H1 (cell line): ENCODE results near the gene MAP6. TPM values are rescaled to one million over a fixed set of nuclear protein-coding genes. Genes with fewer than 3 reads are reported as not detected.

Source experiments
- CTCF ChIA-PET: fragments of 300-600 bp; sonication (Branson Sonifier 250); formaldehyde crosslinking; loops from one replicate; lab custom pipeline; 2021; ENCODE audit not compliant: partially characterized antibody; lab: Charles Lee
- POLR2A ChIA-PET: fragments of 300-600 bp; sonication (Branson Sonifier 250); formaldehyde crosslinking; loops from one replicate; lab custom pipeline; 2021; ENCODE audit warnings: inconsistent platforms; ENCODE audit not compliant: partially characterized antibody; lab: Charles Lee
- DNase-seq, 2 experiments: peaks; one replicate each; pipeline versions ENCODE4 v3.0.0 to v3.0.0-alpha.2; 2010 to 2022; ENCODE audit warnings: low spot score in 2 of 2, low read depth in 1 of 2, mixed read lengths in 1 of 2
- FAIRE-seq: peaks from 2 replicates; lab custom pipeline; 2011; peaks lifted over from hg19 to GRCh38; lab: Jason Lieb, UNC
- H2AFZ ChIP-seq: 2 replicates; pipeline ENCODE4 v1.8.1; 2012; ENCODE audit warnings: low read length, inconsistent platforms
- H2AK5ac ChIP-seq: 2 replicates; pipeline ENCODE4 v1.6.1; 2013; ENCODE audit warnings: low read depth, low read length
- H2BK120ac ChIP-seq: replicated peaks from 2 replicates; pipeline ENCODE3; 2013; ENCODE audit warnings: low read depth, low read length, inconsistent platforms
- H2BK12ac ChIP-seq: 2 replicates; pipeline ENCODE4 v1.6.1; 2013; ENCODE audit warnings: low read depth, low read length
- H2BK15ac ChIP-seq: 2 replicates; pipeline ENCODE4 v1.6.1; 2013; ENCODE audit warnings: low read length
- H2BK20ac ChIP-seq: 2 replicates; pipeline ENCODE4 v1.6.1; 2013; ENCODE audit warnings: low read length
- H2BK5ac ChIP-seq: 2 replicates; pipeline ENCODE4 v1.6.1; 2013; ENCODE audit warnings: low read depth, low read length
- H3K14ac ChIP-seq: 2 replicates; pipeline ENCODE4 v1.6.1; 2013; ENCODE audit warnings: inconsistent platforms; ENCODE audit not compliant: insufficient read length
- H3K18ac ChIP-seq: 2 replicates; pipeline ENCODE4 v1.6.1; 2013; ENCODE audit warnings: low read length; ENCODE audit errors: extremely low read depth
- H3K23ac ChIP-seq: 2 replicates; pipeline ENCODE4 v1.6.1; 2013; ENCODE audit warnings: inconsistent platforms; ENCODE audit not compliant: insufficient read length
- H3K23me2 ChIP-seq: 2 replicates; pipeline ENCODE4 v1.6.1; 2013; ENCODE audit warnings: low read depth, low read length
- H3K27ac ChIP-seq: 2 replicates; pipeline ENCODE4 v1.6.1; 2011; ENCODE audit warnings: low read depth, low read length, inconsistent platforms
- H3K27me3 ChIP-seq, 4 experiments: replicated peaks in 1 of 4; 1 replicate in 1 of 4; 2 replicates in 3 of 4; pipeline versions ENCODE4 v1.6.1 to v1.8.1; 2011 to 2013; ENCODE audit warnings: low read length in 3 of 4, mild to moderate bottlenecking in 3 of 4, inconsistent platforms in 2 of 4, mixed read lengths in 2 of 4, moderate library complexity in 1 of 4; ENCODE audit not compliant: control insufficient read depth in 3 of 4, insufficient read depth in 3 of 4; ENCODE audit errors: extremely low read depth in 1 of 4
- H3K36me3 ChIP-seq, 4 experiments: 2 replicates each; pipeline versions ENCODE4 v1.6.1 to v1.8.1; 2011 to 2013; ENCODE audit warnings: mild to moderate bottlenecking in 4 of 4, low read length in 3 of 4, moderate library complexity in 2 of 4, control low read depth in 1 of 4, inconsistent platforms in 1 of 4; ENCODE audit not compliant: insufficient read depth in 4 of 4, control insufficient read depth in 2 of 4
- H3K4ac ChIP-seq: replicated peaks from 2 replicates; pipeline ENCODE3; 2013; ENCODE audit warnings: low read length, low read depth, mixed read lengths, inconsistent platforms; ENCODE audit not compliant: insufficient read length
- H3K4me1 ChIP-seq, 4 experiments: replicated peaks in 1 of 4; 1 replicate in 1 of 4; 2 replicates in 3 of 4; pipeline versions ENCODE4 v1.6.1 to v1.8.1; 2011 to 2013; ENCODE audit warnings: low read length in 3 of 4, inconsistent platforms in 2 of 4, mixed read lengths in 1 of 4; ENCODE audit not compliant: insufficient read depth in 4 of 4, control insufficient read depth in 3 of 4
- H3K4me2 ChIP-seq, 2 experiments: 2 replicates each; pipeline versions ENCODE4 v1.6.1 to v1.8.1; 2011 to 2013; ENCODE audit warnings: low read depth in 2 of 2, low read length in 2 of 2, control low read depth in 1 of 2, inconsistent platforms in 1 of 2, mild to moderate bottlenecking in 1 of 2; ENCODE audit not compliant: insufficient read depth in 1 of 2
- H3K4me3 ChIP-seq, 4 experiments: fragments of 200-600, 300-600 bp in 1 of 4; sonication (generic), shearing (Covaris generic), sonication (Bioruptor Twin) in 1 of 4; 2 replicates each; pipeline versions ENCODE4 v1.5.1 to v1.8.1; 2011 to 2016; ENCODE audit warnings: low read length in 4 of 4, low read depth in 3 of 4, control low read depth in 2 of 4, inconsistent platforms in 2 of 4, mild to moderate bottlenecking in 2 of 4, mixed read lengths in 1 of 4, moderate library complexity in 1 of 4; ENCODE audit not compliant: insufficient read depth in 2 of 4; ENCODE audit errors: extremely low read depth in 1 of 4
- H3K56ac ChIP-seq: replicated peaks from 2 replicates; pipeline ENCODE3; 2013; ENCODE audit warnings: low read depth, mild to moderate bottlenecking, mixed read lengths, low read length, inconsistent platforms; ENCODE audit not compliant: insufficient read length
- H3K79me1 ChIP-seq: 2 replicates; pipeline ENCODE4 v1.6.1; 2013; ENCODE audit warnings: low read depth, low read length, control low read depth
- H3K79me2 ChIP-seq, 2 experiments: 2 replicates each; pipeline versions ENCODE4 v1.6.1 to v1.8.1; 2012 to 2013; ENCODE audit warnings: low read length in 2 of 2, mild to moderate bottlenecking in 2 of 2, inconsistent platforms in 1 of 2; ENCODE audit not compliant: insufficient read depth in 2 of 2, control insufficient read depth in 1 of 2
- H3K9ac ChIP-seq, 4 experiments: replicated peaks in 1 of 4; 1 replicate in 1 of 4; 2 replicates in 3 of 4; pipeline versions ENCODE4 v1.6.1 to v1.8.1; 2011 to 2013; ENCODE audit warnings: low read depth in 3 of 4, low read length in 3 of 4, control low read depth in 2 of 4, mild to moderate bottlenecking in 2 of 4, moderate library complexity in 2 of 4, inconsistent platforms in 1 of 4; ENCODE audit errors: extremely low read depth in 1 of 4
- H3K9me3 ChIP-seq, 2 experiments: 2 replicates each; pipeline versions ENCODE4 v1.6.1 to v1.8.1; 2012 to 2013; ENCODE audit warnings: mild to moderate bottlenecking in 2 of 2, moderate library complexity in 2 of 2, control low read depth in 1 of 2, inconsistent platforms in 1 of 2, low read depth in 1 of 2, low read length in 1 of 2, mixed read lengths in 1 of 2; ENCODE audit not compliant: insufficient read depth in 2 of 2
- H4K20me1 ChIP-seq, 2 experiments: replicated peaks in 1 of 2; 2 replicates each; pipeline versions ENCODE3 to v1.8.1; 2011 to 2013; ENCODE audit warnings: inconsistent platforms in 2 of 2, low read length in 2 of 2, mild to moderate bottlenecking in 1 of 2; ENCODE audit not compliant: insufficient read depth in 2 of 2, control insufficient read depth in 1 of 2
- H4K5ac ChIP-seq: 2 replicates; pipeline ENCODE4 v1.6.1; 2013; ENCODE audit warnings: low read length, low read depth, mixed read lengths, inconsistent platforms; ENCODE audit not compliant: insufficient read length
- H4K8ac ChIP-seq: 2 replicates; pipeline ENCODE4 v1.8.0; 2013; ENCODE audit warnings: mild to moderate bottlenecking, moderate library complexity, low read length, inconsistent platforms; ENCODE audit not compliant: insufficient read depth; ENCODE audit errors: extremely low read depth
- H4K91ac ChIP-seq: replicated peaks from 2 replicates; pipeline ENCODE3; 2013; ENCODE audit warnings: low read length, mixed read lengths, inconsistent platforms; ENCODE audit not compliant: insufficient read length
- BRCA1 ChIP-seq: IDR thresholded peaks from 2 replicates; pipeline ENCODE4 v1.6.1; 2012; ENCODE audit warnings: low read depth, low read length, improper control_type of control experiment
- CEBPB ChIP-seq: IDR thresholded peaks from 2 replicates; pipeline ENCODE4 v1.6.1; 2012; ENCODE audit warnings: low read depth, low read length
- CREB1 ChIP-seq: IDR thresholded peaks from 2 replicates; pipeline ENCODE4 v1.6.1; 2012; ENCODE audit warnings: inconsistent platforms
- EP300 ChIP-seq, 2 experiments: IDR thresholded peaks; 1 replicate in 1 of 2; 2 replicates in 1 of 2; pipeline ENCODE4 v1.6.1; 2011 to 2012; ENCODE audit warnings: low read depth in 2 of 2, low read length in 2 of 2, mild to moderate bottlenecking in 2 of 2, borderline replicate concordance in 1 of 2, inconsistent platforms in 1 of 2, moderate library complexity in 1 of 2
- FOSL1 ChIP-seq: IDR thresholded peaks from 2 replicates; pipeline ENCODE4 v1.6.1; 2011; ENCODE audit warnings: mild to moderate bottlenecking, low read depth, low read length, moderate library complexity; ENCODE audit not compliant: insufficient read depth
- KDM1A ChIP-seq: fragments of 200-600, 300-600 bp; sonication (generic); IDR thresholded peaks from 2 replicates; pipeline ENCODE4 v1.7.1; 2016; ENCODE audit warnings: mild to moderate bottlenecking, low read length, borderline replicate concordance
- POU5F1 ChIP-seq: IDR thresholded peaks from 2 replicates; pipeline ENCODE4 v1.6.1; 2011; ENCODE audit warnings: low read depth, mild to moderate bottlenecking, low read length, moderate library complexity
- RFX5 ChIP-seq: IDR thresholded peaks from 2 replicates; pipeline ENCODE4 v1.6.1; 2011; ENCODE audit warnings: low read depth, low read length, improper control_type of control experiment, borderline replicate concordance
- SIRT6 ChIP-seq: IDR thresholded peaks from one replicate; pipeline ENCODE4 v1.7.1; 2012; ENCODE audit warnings: low read length, inconsistent platforms
- SP2 ChIP-seq: IDR thresholded peaks from 2 replicates; pipeline ENCODE4 v1.6.1; 2012; ENCODE audit warnings: mild to moderate bottlenecking, low read length, inconsistent platforms
- SUZ12 ChIP-seq: fragments of 200-600 bp; sonication (generic); IDR thresholded peaks from 2 replicates; pipeline ENCODE4 v1.6.1; 2012; ENCODE audit warnings: mild to moderate bottlenecking, inconsistent platforms, low read length, moderate library complexity, mixed read lengths
- TAF7 ChIP-seq: optimal IDR thresholded peaks from 2 replicates; pipeline ENCODE3; 2011; ENCODE audit warnings: low read depth, mild to moderate bottlenecking, inconsistent platforms, low read length, moderate library complexity, borderline replicate concordance
- TCF12 ChIP-seq: IDR thresholded peaks from 2 replicates; pipeline ENCODE4 v1.6.1; 2011; ENCODE audit warnings: low read depth, mild to moderate bottlenecking, low read length
- WGBS, 2 experiments: shearing (Covaris generic) in 1 of 2; methylation state at CpG; one replicate each; pipeline versions ENCODE4 v1.1.6 to v1.1.7; 2013 to 2015; ENCODE audit warnings: low lambda C conversion rate in 2 of 2, mixed read lengths in 2 of 2, inconsistent platforms in 1 of 2, low coverage in 1 of 2, missing lambda C conversion rate in 1 of 2; ENCODE audit not compliant: insufficient replicate concordance in 2 of 2, insufficient coverage in 1 of 2, insufficient read length in 1 of 2; ENCODE audit errors: extremely low coverage in 1 of 2, missing lambda C conversion rate in 1 of 2; 5-methylcytosine and 5-hydroxymethylcytosine counted together
- polyA plus RNA-seq, 7 experiments: library from polyadenylated mRNA; depleted of rRNA in 3 of 7; stranded (reverse) in 5 of 7; unstranded in 2 of 7; fragments of >200 nt in 5 of 7; fragments of 200-250 nt in 2 of 7; gene quantifications; 1 replicate in 5 of 7; 2 replicates in 1 of 7; 4 replicates in 1 of 7; pipeline versions ENCODE4 v1.2.1 to v1.2.3, GENCODE V29; 2011 to 2013; ENCODE audit warnings: missing spikeins in 2 of 7, mixed read lengths in 2 of 7
- total RNA-seq: library from RNA; stranded (reverse); fragmentation: NEBNext Ultra II Directional; extraction: Animal tissue kit (Norgen Biotek cat#: 25700); gene quantifications from 2 replicates; pipeline ENCODE4 v1.2.1, GENCODE V29; 2021
- TF ChIP-seq, protein P1 (sequence below): IDR thresholded peaks from 2 replicates; pipeline ENCODE4 v1.6.1; 2012; ENCODE audit warnings: inconsistent platforms
- TF ChIP-seq, protein P2 (sequence below): IDR thresholded peaks from 2 replicates; pipeline ENCODE4 v1.6.1; 2012; ENCODE audit warnings: inconsistent platforms

Gene MAP6
- total and polyA plus RNA-seq, 2 of the 8 experiments (the other 6 are each of a cell fraction or from before 2014, with no cell fraction given), result 0.54 to 0.89 TPM

- no peak overlapping the region for H3K9ac ChIP-seq
- H3K23ac ChIP-seq, result no peak overlapping the region
- H3K36me3 ChIP-seq, result no peaks in the 10 kb centered on the region
- no peak overlapping the region for H3K18ac ChIP-seq
- H2BK5ac ChIP-seq, result no peak overlapping the region
- DNase-seq (no peak), FAIRE-seq (no peak)
- 96% methylated on average over 2 of the region's 2 CpGs; no CpG with 5 or more reads in 1 of the 2 experiments for whole genome bisulfite sequencing, 2 experiments
- CTCF ChIA-PET, result interaction anchor here (0.6 kb wide), 1 partner anchor 54 kb away, joined by 4 read pairs; no protein-coding TSS in a partner anchor
- no peak overlapping the region for H2BK15ac ChIP-seq
- no peaks in the 10 kb centered on the region for H4K20me1 ChIP-seq
- H2BK120ac ChIP-seq, result no peak overlapping the region
- H3K27ac ChIP-seq, result no peak overlapping the region
- no peaks in the 10 kb centered on the region for H3K27me3 ChIP-seq
- H3K14ac ChIP-seq, result no peak overlapping the region
- no peak overlapping the region for H2BK12ac ChIP-seq
- no peak overlapping the region for H3K4ac ChIP-seq
- POLR2A ChIA-PET, result no interaction called here
- no peak overlapping the region for H4K91ac ChIP-seq
- no peaks in the 10 kb centered on the region for H3K9me3 ChIP-seq
- no peak overlapping the region for H2AFZ ChIP-seq
- H3K4me3 ChIP-seq, result no peak overlapping the region
- H3K4me1 ChIP-seq, result no peaks in the 10 kb centered on the region
- no peak overlapping the region for H3K56ac ChIP-seq
- no peaks in the 10 kb centered on the region; the same call in 1 of the 2 replicates for H3K23me2 ChIP-seq
- H4K8ac ChIP-seq, result no peak overlapping the region
- no peak overlapping the region for H2BK20ac ChIP-seq
- H3K79me2 ChIP-seq, result no peaks in the 10 kb centered on the region
- H4K5ac ChIP-seq, result no peak overlapping the region
- H3K4me2 ChIP-seq, result no peak overlapping the region
- no peaks in the 10 kb centered on the region for H3K79me1 ChIP-seq
- H2AK5ac ChIP-seq, result no peak overlapping the region
- TF ChIP-seq, protein P1, sequence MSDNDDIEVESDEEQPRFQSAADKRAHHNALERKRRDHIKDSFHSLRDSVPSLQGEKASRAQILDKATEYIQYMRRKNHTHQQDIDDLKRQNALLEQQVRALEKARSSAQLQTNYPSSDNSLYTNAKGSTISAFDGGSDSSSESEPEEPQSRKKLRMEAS, result no peak
- no peak for TF ChIP-seq CEBPB
- no peak for TF ChIP-seq FOSL1
- TF ChIP-seq POU5F1, result no peak
- TF ChIP-seq BRCA1, result no peak
- TF ChIP-seq CREB1, result no peak
- TF ChIP-seq SIRT6, result no peak
- no peak for TF ChIP-seq EP300 (IDR thresholded peaks at IDR 0.05; ENCODE audit: borderline replicate concordance in 1 of 2, low read depth in 2 of 2, low read length in 2 of 2)
- no peak for TF ChIP-seq SUZ12
- TF ChIP-seq SP2, result no peak
- TF ChIP-seq KDM1A, result no peak
- TF ChIP-seq, protein P2, sequence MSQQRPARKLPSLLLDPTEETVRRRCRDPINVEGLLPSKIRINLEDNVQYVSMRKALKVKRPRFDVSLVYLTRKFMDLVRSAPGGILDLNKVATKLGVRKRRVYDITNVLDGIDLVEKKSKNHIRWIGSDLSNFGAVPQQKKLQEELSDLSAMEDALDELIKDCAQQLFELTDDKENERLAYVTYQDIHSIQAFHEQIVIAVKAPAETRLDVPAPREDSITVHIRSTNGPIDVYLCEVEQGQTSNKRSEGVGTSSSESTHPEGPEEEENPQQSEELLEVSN, result no peak
- TF ChIP-seq RFX5, result no peak
- no peak for TF ChIP-seq TCF12
- TF ChIP-seq TAF7, result no peak
These were observed 32.1 kb upstream of the MAP6 start for GRCh38 chr11:75700940-75701339.
